Activated CD4-positive, alpha-beta T cell treated with anti-CD3 and anti-CD28 coated beads, Interleukin-2, amount 10 ng/mL, durations not matched to agents 7 days and 5 days (primary cell): Measurements from ENCODE around the gene ELOVL5. TPM values are rescaled to one million over a fixed set of nuclear protein-coding genes. Genes with fewer than 3 reads are reported as not detected.
A peak's percentile ranks its signal among the peaks of the same experiment; 100 is the strongest.
"Not testable (repeated sequence)": the region's sequence is repeated elsewhere in the genome, so short reads cannot be mapped to it uniquely, and the experiment has no call there.

Source experiments
- CTCF ChIA-PET: fragments of 350-600 bp; sonication (Branson Sonifier 250); formaldehyde crosslinking; loops from one replicate; lab custom pipeline; 2021; ENCODE audit warnings: antibody characterized with exemption; lab: Charles Lee
- POLR2A ChIA-PET: fragments of 350-600 bp; sonication (Branson Sonifier 250); formaldehyde crosslinking; loops from one replicate; lab custom pipeline; 2021; ENCODE audit warnings: antibody characterized with exemption; lab: Charles Lee
- DNase-seq: peaks from one replicate; pipeline ENCODE4 v3.0.0-alpha.2; 2020
- H3K27ac Mint-ChIP-seq: one replicate; pipeline ENCODE4 v1.8.0; 2021; ENCODE audit warnings: mild to moderate bottlenecking, moderate library complexity, mixed read lengths
- H3K27me3 Mint-ChIP-seq: one replicate; pipeline ENCODE4 v1.8.0; 2021; ENCODE audit warnings: mixed read lengths
- H3K36me3 Mint-ChIP-seq: one replicate; pipeline ENCODE4 v1.8.0; 2021; ENCODE audit warnings: low read depth, mixed read lengths
- H3K4me1 Mint-ChIP-seq: one replicate; pipeline ENCODE4 v1.8.0; 2021; ENCODE audit warnings: mixed read lengths
- H3K4me3 Mint-ChIP-seq: one replicate; pipeline ENCODE4 v1.8.0; 2021; ENCODE audit warnings: mild to moderate bottlenecking, moderate library complexity, mixed read lengths
- H3K9me3 Mint-ChIP-seq: one replicate; pipeline ENCODE4 v1.8.0; 2021; ENCODE audit warnings: mixed read lengths
- total RNA-seq, 2 experiments: library from RNA; stranded (reverse); gene quantifications; one replicate each; pipeline ENCODE4 v1.2.3, GENCODE V29; 2021

The ELOVL5 gene
- total RNA-seq, 2 experiments from 2014 or later: 124 to 152 TPM

- no peak overlapping the region for H3K27ac Mint-ChIP-seq
- H3K4me1 Mint-ChIP-seq: peaks cover 79% of the 10 kb centered on the region
- peaks cover 28% of the 10 kb centered on the region for H3K36me3 Mint-ChIP-seq
- no peaks in the 10 kb centered on the region for H3K9me3 Mint-ChIP-seq
- ChIA-PET POLR2A (no interaction called here), CTCF (interaction anchor here (1.0 to 3.2 kb wide), 5 partner anchors 9 to 34 kb away, joined by 3 to 13 read pairs (median 4); no protein-coding TSS in a partner anchor)
- H3K27me3 Mint-ChIP-seq: no peaks in the 10 kb centered on the region
- DNase-seq: peak; percentile 22
- H3K4me3 Mint-ChIP-seq: no peak overlapping the region
Measured at GRCh38 chr6:53309059-53309900, 39.5 kb downstream of the ELOVL5 start.

- DNase-seq: peak; percentile 28
- ChIA-PET POLR2A (no interaction called here), CTCF (interaction anchor here (1.0 kb wide), 1 partner anchor 22 kb away, joined by 3 read pairs; no protein-coding TSS in a partner anchor)
- Mint-ChIP-seq H3K4me1 (peaks cover 81% of the 10 kb centered on the region), H3K27ac (peak overlapping the region; percentile 65), H3K4me3 (no peak overlapping the region), H3K36me3 (peaks cover 19% of the 10 kb centered on the region), H3K27me3 (no peaks in the 10 kb centered on the region), H3K9me3 (no peaks in the 10 kb centered on the region)
Measured at GRCh38 chr6:53306819-53307347, 41.9 kb downstream of the ELOVL5 start.

- H3K27me3 Mint-ChIP-seq, DNase-seq, CTCF ChIA-PET, H3K4me3 Mint-ChIP-seq, H3K9me3 Mint-ChIP-seq, POLR2A ChIA-PET: not testable (repeated sequence)
- H3K27ac Mint-ChIP-seq: peak overlapping the region; percentile 60
- peaks cover 83% of the 10 kb centered on the region for H3K4me1 Mint-ChIP-seq
- peaks cover 15% of the 10 kb centered on the region for H3K36me3 Mint-ChIP-seq
Measured at GRCh38 chr6:53306217-53306616, 42.5 kb downstream of the ELOVL5 start.

GRCh38 chr6:53305506-53306005 lies 43.2 kb downstream of the ELOVL5 start:
- DNase-seq, H3K9me3 Mint-ChIP-seq, POLR2A ChIA-PET, H3K4me3 Mint-ChIP-seq, H3K27ac Mint-ChIP-seq, CTCF ChIA-PET, H3K27me3 Mint-ChIP-seq: not testable (repeated sequence)
- H3K4me1 Mint-ChIP-seq: peaks cover 82% of the 10 kb centered on the region
- H3K36me3 Mint-ChIP-seq: peaks cover 10% of the 10 kb centered on the region

GRCh38 chr6:53304953-53305352 lies 43.8 kb downstream of the ELOVL5 start:
- DNase-seq, POLR2A ChIA-PET, H3K9me3 Mint-ChIP-seq, H3K27me3 Mint-ChIP-seq, H3K27ac Mint-ChIP-seq, CTCF ChIA-PET, H3K4me3 Mint-ChIP-seq: not testable (repeated sequence)
- Mint-ChIP-seq H3K4me1 (peaks cover 82% of the 10 kb centered on the region), H3K36me3 (peaks cover 10% of the 10 kb centered on the region)

GRCh38 chr6:53302678-53303360 lies 45.9 kb downstream of the ELOVL5 start:
- H3K4me3 Mint-ChIP-seq: peak overlapping the region; percentile 67
- peak overlapping the region; percentile 84 for H3K27ac Mint-ChIP-seq
- H3K27me3 Mint-ChIP-seq: no peaks in the 10 kb centered on the region
- H3K4me1 Mint-ChIP-seq: peaks cover 76% of the 10 kb centered on the region
- ChIA-PET CTCF (interaction anchor here (0.9 to 2.8 kb wide), 8 partner anchors 9 to 130 kb away, joined by 3 to 7 read pairs (median 4); no protein-coding TSS in a partner anchor), POLR2A (interaction anchor here (1.0 kb wide), 2 partner anchors 33 to 45 kb away, joined by 6 to 8 read pairs; no protein-coding TSS in a partner anchor)
- peaks cover 10% of the 10 kb centered on the region for H3K36me3 Mint-ChIP-seq
- DNase-seq: peak; percentile 39
- H3K9me3 Mint-ChIP-seq: no peaks in the 10 kb centered on the region

- Mint-ChIP-seq H3K27me3 (no peaks in the 10 kb centered on the region), H3K4me3 (no peak overlapping the region), H3K36me3 (peaks cover 9% of the 10 kb centered on the region), H3K9me3 (no peaks in the 10 kb centered on the region), H3K4me1 (peaks cover 71% of the 10 kb centered on the region), H3K27ac (peak overlapping the region; percentile 75)
- ChIA-PET CTCF (interaction anchor here (0.9 to 2.8 kb wide), 7 partner anchors 10 to 129 kb away, joined by 3 to 7 read pairs (median 4); no protein-coding TSS in a partner anchor), POLR2A (interaction anchor here (1.0 kb wide), 2 partner anchors 34 to 46 kb away, joined by 6 to 8 read pairs; no protein-coding TSS in a partner anchor)
- no peak for DNase-seq
Measured at GRCh38 chr6:53301801-53302537, 46.8 kb downstream of the ELOVL5 start.

GRCh38 chr6:53300656-53301551 lies 47.8 kb downstream of the ELOVL5 start:
- no peaks in the 10 kb centered on the region for H3K27me3 Mint-ChIP-seq
- no peak overlapping the region for H3K27ac Mint-ChIP-seq
- peak; percentile 26 for DNase-seq
- ChIA-PET POLR2A (no interaction called here), CTCF (interaction anchor here (0.8 to 2.8 kb wide), 6 partner anchors 11 to 380 kb away, joined by 3 to 7 read pairs (median 3); no protein-coding TSS in a partner anchor)
- no peaks in the 10 kb centered on the region for H3K9me3 Mint-ChIP-seq
- H3K36me3 Mint-ChIP-seq: peaks cover 6% of the 10 kb centered on the region
- H3K4me3 Mint-ChIP-seq: no peak overlapping the region
- peaks cover 69% of the 10 kb centered on the region for H3K4me1 Mint-ChIP-seq

GRCh38 chr6:53299331-53300005 lies 49.3 kb downstream of the ELOVL5 start:
- no peak overlapping the region for H3K27ac Mint-ChIP-seq
- ChIA-PET CTCF (interaction anchor here (0.6 to 1.4 kb wide), 4 partner anchors 10 to 381 kb away, joined by 3 to 4 read pairs (median 3); no protein-coding TSS in a partner anchor), POLR2A (no interaction called here)
- no peaks in the 10 kb centered on the region for H3K9me3 Mint-ChIP-seq
- no peak overlapping the region for H3K4me3 Mint-ChIP-seq
- peaks cover 77% of the 10 kb centered on the region for H3K4me1 Mint-ChIP-seq
- no peak for DNase-seq
- H3K27me3 Mint-ChIP-seq: no peaks in the 10 kb centered on the region
- H3K36me3 Mint-ChIP-seq: peaks cover 10% of the 10 kb centered on the region

GRCh38 chr6:53297004-53297403 lies 51.7 kb downstream of the ELOVL5 start:
- Mint-ChIP-seq H3K27me3 (no peaks in the 10 kb centered on the region), H3K9me3 (no peaks in the 10 kb centered on the region), H3K4me3 (no peak overlapping the region), H3K36me3 (peaks cover 18% of the 10 kb centered on the region), H3K27ac (no peak overlapping the region), H3K4me1 (peaks cover 66% of the 10 kb centered on the region)
- no peak for DNase-seq
- ChIA-PET POLR2A (no interaction called here), CTCF (interaction anchor here (0.6 kb wide), 1 partner anchor 23 kb away, joined by 3 read pairs; no protein-coding TSS in a partner anchor)

GRCh38 chr6:53295176-53295575 lies 53.6 kb downstream of the ELOVL5 start:
- Mint-ChIP-seq H3K36me3 (peaks cover 30% of the 10 kb centered on the region), H3K4me1 (peaks cover 64% of the 10 kb centered on the region), H3K4me3 (no peak overlapping the region), H3K27me3 (no peaks in the 10 kb centered on the region), H3K27ac (no peak overlapping the region), H3K9me3 (no peaks in the 10 kb centered on the region)
- no peak for DNase-seq
- ChIA-PET CTCF (no interaction called here), POLR2A (no interaction called here)
